GM13977 (cell line): ENCODE measurements around the gene ZMYND15.

Experiments
- DNase-seq: peaks from one replicate; pipeline ENCODE4 v3.0.0; 2012; ENCODE audit warnings: low spot score
- CTCF ChIP-seq: IDR thresholded peaks from 2 replicates; pipeline ENCODE4 v1.5.1; 2012; ENCODE audit warnings: mild to moderate bottlenecking, control low read depth; ENCODE audit not compliant: insufficient read depth; ENCODE audit errors: extremely low read depth, missing control alignments
- in situ Hi-C: fragments of 300-500 bp; cut with MboI; formaldehyde crosslinking; loops from one replicate; pipeline ENCODE4 v1.12.0; 2022; ENCODE audit warnings: low sequenced_read_pairs, low pct_unique_long_range_greater_than_20kb, mixed read lengths, inconsistent platforms; ENCODE audit not compliant: unreplicated experiment

The ZMYND15 gene

GRCh38 chr17:4751932-4752331 lies 12.3 kb downstream of the ZMYND15 start:
- in situ Hi-C loops: no loop called here
- TF ChIP-seq CTCF: no peak
- DNase-seq: no peak

- TF ChIP-seq CTCF: no peak
- no peak for DNase-seq
- in situ Hi-C loops: no loop called here
Measured at GRCh38 chr17:4753392-4753791, 13.8 kb downstream of the ZMYND15 start.

- DNase-seq: no peak
- in situ Hi-C loops: no loop called here
- no peak for TF ChIP-seq CTCF
Measured at GRCh38 chr17:4759776-4760236, 20.2 kb downstream of the ZMYND15 start.

- DNase-seq: no peak
- in situ Hi-C loops: no loop called here
- no peak for TF ChIP-seq CTCF
Measured at GRCh38 chr17:4764595-4764994, 25.0 kb downstream of the ZMYND15 start.

GRCh38 chr17:4766201-4766600 lies 26.6 kb downstream of the ZMYND15 start:
- in situ Hi-C loops: no loop called here
- no peak for TF ChIP-seq CTCF
- DNase-seq: no peak

- no peak for TF ChIP-seq CTCF
- in situ Hi-C loops: no loop called here
- DNase-seq: no peak
Measured at GRCh38 chr17:4766723-4767122, 27.1 kb downstream of the ZMYND15 start.

- TF ChIP-seq CTCF: no peak
- in situ Hi-C loops: no loop called here
- no peak for DNase-seq
Measured at GRCh38 chr17:4768298-4768697, 28.7 kb downstream of the ZMYND15 start.
